ENCODE results near the gene TNIP2. TPM values are rescaled to one million over a fixed set of nuclear protein-coding genes. Genes with fewer than 3 reads are reported as not detected.

TNIP2 gene
- total and polyA plus RNA-seq, 4 donors, result 10.5 to 20.7 (median 13.5) TPM

- Histone ChIP-seq H3K36me3 (ENCODE audit: control insufficient read depth in 4 of 4, insufficient read depth in 3 of 4, low read depth in 1 of 4, low read length in 3 of 4) (no peaks in the 10 kb centered on the region), H3K27me3 (ENCODE audit: control insufficient read depth in 4 of 4, insufficient read depth in 4 of 4, low read length in 3 of 4) (no peaks in the 10 kb centered on the region), H3K9me3 (ENCODE audit: control insufficient read depth in 4 of 4, low read length in 3 of 4) (no peaks in the 10 kb centered on the region), H3K4me1 (ENCODE audit: control insufficient read depth in 4 of 4, insufficient read depth in 4 of 4, low read length in 3 of 4) (peaks cover 0 to 3% (median under 1%) of the 10 kb centered on the region in 4 donors), H3K9ac (ENCODE audit: low read depth in 1 of 2, low read length in 2 of 2) (no peak overlapping the region), H3K27ac (ENCODE audit: low read depth in 1 of 2, low read length in 2 of 2) (no peak overlapping the region), H3K4me3 (ENCODE audit: low read depth in 1 of 3, low read length in 3 of 3) (no peak overlapping the region)
- WGBS, result 86% methylated on average over 11 of the region's 11 CpGs
- DNase-seq (ENCODE audit: low spot score), result no peak
- TF ChIP-seq SP1 (IDR thresholded peaks at IDR 0.05) (no peak), JUND (IDR thresholded peaks at IDR 0.05) (no peak), EGR1 (IDR thresholded peaks at IDR 0.05; ENCODE audit: low read depth in 2 of 2) (no peak), YY1 (IDR thresholded peaks at IDR 0.05) (no peak)
Observed at GRCh38 chr4:2767705-2768074, 11.6 kb upstream of the TNIP2 start.

DNA sequence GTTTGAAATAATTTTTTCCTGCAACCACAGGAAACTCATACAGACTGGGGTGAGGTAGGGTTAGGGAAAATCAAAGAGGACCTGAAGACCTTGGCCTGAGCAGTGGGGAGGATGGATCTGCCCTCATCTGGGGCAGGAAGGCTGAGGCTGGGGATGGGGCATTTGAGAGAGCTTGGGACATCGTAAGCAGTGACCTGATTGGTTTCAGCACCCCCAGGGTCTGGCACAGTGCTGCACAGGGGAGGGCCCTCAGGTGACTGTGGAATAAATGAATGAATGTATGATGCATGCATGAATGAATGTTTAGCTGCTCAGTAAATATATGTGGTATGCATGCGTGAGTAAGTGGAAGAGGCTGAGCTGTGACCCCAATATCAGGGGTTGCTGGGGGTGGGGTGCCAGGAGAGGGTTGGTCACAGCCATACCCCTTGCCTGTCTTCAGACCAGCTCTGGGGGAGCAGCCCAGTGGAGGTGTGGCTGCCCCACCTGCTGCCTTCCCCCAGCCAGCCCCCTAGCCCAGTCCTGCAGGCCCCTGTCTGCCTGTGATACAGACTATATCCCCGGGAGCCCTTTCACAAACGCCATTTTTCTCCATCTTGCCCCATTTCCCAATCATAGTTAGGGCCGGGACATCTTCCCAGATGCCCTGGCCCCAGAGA, 11.0 kb upstream of the TNIP2 start:
- peaks cover 0 to 3% (median under 1%) of the 10 kb centered on the region in 4 donors for H3K4me1 ChIP-seq (ENCODE audit: control insufficient read depth in 4 of 4, insufficient read depth in 4 of 4, low read length in 3 of 4)
- H3K36me3 ChIP-seq (ENCODE audit: control insufficient read depth in 4 of 4, insufficient read depth in 3 of 4, low read depth in 1 of 4, low read length in 3 of 4), result no peaks in the 10 kb centered on the region
- H3K9ac ChIP-seq (ENCODE audit: low read depth in 1 of 2, low read length in 2 of 2), result no peak overlapping the region
- H3K27me3 ChIP-seq (ENCODE audit: control insufficient read depth in 4 of 4, insufficient read depth in 4 of 4, low read length in 3 of 4), result no peaks in the 10 kb centered on the region
- 90% methylated on average over 5 of the region's 5 CpGs for WGBS
- H3K9me3 ChIP-seq (ENCODE audit: control insufficient read depth in 4 of 4, low read length in 3 of 4), result no peaks in the 10 kb centered on the region
- no peak overlapping the region for H3K27ac ChIP-seq (ENCODE audit: low read depth in 1 of 2, low read length in 2 of 2)
- H3K4me3 ChIP-seq (ENCODE audit: low read depth in 1 of 3, low read length in 3 of 3), result no peak overlapping the region
- DNase-seq (ENCODE audit: low spot score), result no peak
- TF ChIP-seq, protein P1, sequence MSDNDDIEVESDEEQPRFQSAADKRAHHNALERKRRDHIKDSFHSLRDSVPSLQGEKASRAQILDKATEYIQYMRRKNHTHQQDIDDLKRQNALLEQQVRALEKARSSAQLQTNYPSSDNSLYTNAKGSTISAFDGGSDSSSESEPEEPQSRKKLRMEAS (IDR thresholded peaks at IDR 0.05), result no peak
- TF ChIP-seq RXRA (IDR thresholded peaks at IDR 0.05) (no peak), ZBTB33 (IDR thresholded peaks at IDR 0.05) (no peak), HNF4G (IDR thresholded peaks at IDR 0.05) (no peak), FOXA1 (IDR thresholded peaks at IDR 0.05) (no peak), HNF4A (conservative IDR thresholded peaks at IDR 0.05) (no peak)

DNA sequence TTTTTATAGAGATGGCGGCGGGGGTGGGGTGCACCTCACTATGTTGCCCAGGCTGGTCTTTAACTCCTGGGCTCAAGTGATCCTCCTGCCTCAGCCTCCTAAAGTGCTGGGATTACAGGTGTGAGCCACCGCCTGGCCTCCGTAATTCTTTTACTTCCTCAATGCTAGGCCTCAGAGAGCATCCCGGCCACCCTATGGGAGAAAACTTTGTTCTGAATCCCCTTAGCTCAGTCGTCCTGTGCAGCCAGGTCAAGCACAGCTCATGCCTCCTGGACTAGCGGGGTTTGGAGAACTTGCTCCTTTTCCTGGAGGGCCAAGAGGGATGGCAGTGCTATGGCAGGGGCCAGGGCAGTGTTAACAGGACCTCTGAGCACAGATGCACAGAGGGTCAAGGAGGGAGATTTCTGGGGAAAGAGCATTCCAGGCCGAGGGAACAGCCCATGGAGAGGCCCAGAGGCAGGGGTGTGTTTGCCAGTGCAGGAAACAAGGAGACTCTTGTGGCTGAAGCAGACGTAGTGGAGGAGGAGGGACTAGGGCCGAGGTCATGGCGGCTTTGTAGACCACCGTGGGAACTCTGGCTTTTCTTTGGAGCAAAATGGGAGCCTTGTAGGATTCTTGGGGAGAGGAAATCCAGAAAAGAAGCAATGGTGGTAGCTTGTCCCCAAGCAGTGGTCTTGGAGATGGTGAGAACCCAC, 9.8 kb upstream of the TNIP2 start:
- H3K4me3 ChIP-seq (ENCODE audit: low read depth in 1 of 3, low read length in 3 of 3), result no peak overlapping the region
- no peak for TF ChIP-seq HNF4A (conservative IDR thresholded peaks at IDR 0.05)
- TF ChIP-seq FOXA2 (IDR thresholded peaks at IDR 0.05), result no peak
- TF ChIP-seq ZBTB33 (IDR thresholded peaks at IDR 0.05), result no peak
- TF ChIP-seq RAD21 (IDR thresholded peaks at IDR 0.05), result no peak
- no peak for TF ChIP-seq NR2F2 (IDR thresholded peaks at IDR 0.05)
- no peak for TF ChIP-seq FOXA1 (IDR thresholded peaks at IDR 0.05)
- TF ChIP-seq JUND (IDR thresholded peaks at IDR 0.05), result no peak
- TF ChIP-seq CTCF (IDR thresholded peaks at IDR 0.05; ENCODE audit: low read depth, low read length, missing input control), result no peak
- H3K9me3 ChIP-seq (ENCODE audit: control insufficient read depth in 4 of 4, low read length in 3 of 4), result no peaks in the 10 kb centered on the region
- WGBS, result 96% methylated on average over 12 of the region's 12 CpGs
- no peaks in the 10 kb centered on the region for H3K36me3 ChIP-seq (ENCODE audit: control insufficient read depth in 4 of 4, insufficient read depth in 3 of 4, low read depth in 1 of 4, low read length in 3 of 4)
- H3K27me3 ChIP-seq (ENCODE audit: control insufficient read depth in 4 of 4, insufficient read depth in 4 of 4, low read length in 3 of 4), result no peaks in the 10 kb centered on the region
- H3K9ac ChIP-seq (ENCODE audit: low read depth in 1 of 2, low read length in 2 of 2), result no peak overlapping the region
- peaks cover 5 to 12% (median 10%) of the 10 kb centered on the region in 4 donors for H3K4me1 ChIP-seq (ENCODE audit: control insufficient read depth in 4 of 4, insufficient read depth in 4 of 4, low read length in 3 of 4)
- no peak for DNase-seq (ENCODE audit: low spot score)
- no peak overlapping the region for H3K27ac ChIP-seq (ENCODE audit: low read depth in 1 of 2, low read length in 2 of 2)
